Measurements from ENCODE around the gene BTN1A1.
"Not testable (repeated sequence)": the region's sequence is repeated elsewhere in the genome, so short reads cannot be mapped to it uniquely, and the experiment has no call there.

Gene BTN1A1

GRCh38 chr6:26534681-26535465 is 34.8 kb downstream of the BTN1A1 start:
- H3K27ac Mint-ChIP-seq: no peak overlapping the region
- peaks cover 4% of the 10 kb centered on the region for H3K9me3 Mint-ChIP-seq (ENCODE audit: low read depth)
- peaks cover under 1% of the 10 kb centered on the region for H3K36me3 Mint-ChIP-seq
- peaks cover 58% of the 10 kb centered on the region for H3K4me1 Mint-ChIP-seq (ENCODE audit: low read depth)
- peak overlapping the region; percentile 20 for H3K4me3 Mint-ChIP-seq
- no peaks in the 10 kb centered on the region for H3K27me3 Mint-ChIP-seq

GRCh38 chr6:26536571-26537159 is 36.6 kb downstream of the BTN1A1 start:
- no peaks in the 10 kb centered on the region for H3K27me3 Mint-ChIP-seq
- peaks cover 4% of the 10 kb centered on the region for H3K9me3 Mint-ChIP-seq (ENCODE audit: low read depth)
- peak overlapping the region; percentile 96 for H3K27ac Mint-ChIP-seq
- peaks cover 65% of the 10 kb centered on the region for H3K4me1 Mint-ChIP-seq (ENCODE audit: low read depth)
- H3K4me3 Mint-ChIP-seq: peak overlapping the region; percentile 96
- H3K36me3 Mint-ChIP-seq: peaks cover 3% of the 10 kb centered on the region

GRCh38 chr6:26537160-26537845 is 37.2 kb downstream of the BTN1A1 start:
- peaks cover 3% of the 10 kb centered on the region for H3K36me3 Mint-ChIP-seq
- peaks cover 4% of the 10 kb centered on the region for H3K9me3 Mint-ChIP-seq (ENCODE audit: low read depth)
- H3K4me1 Mint-ChIP-seq (ENCODE audit: low read depth): peaks cover 64% of the 10 kb centered on the region
- H3K4me3 Mint-ChIP-seq: peak overlapping the region; percentile 96
- H3K27ac Mint-ChIP-seq: peak overlapping the region; percentile 96
- no peaks in the 10 kb centered on the region for H3K27me3 Mint-ChIP-seq

DNA sequence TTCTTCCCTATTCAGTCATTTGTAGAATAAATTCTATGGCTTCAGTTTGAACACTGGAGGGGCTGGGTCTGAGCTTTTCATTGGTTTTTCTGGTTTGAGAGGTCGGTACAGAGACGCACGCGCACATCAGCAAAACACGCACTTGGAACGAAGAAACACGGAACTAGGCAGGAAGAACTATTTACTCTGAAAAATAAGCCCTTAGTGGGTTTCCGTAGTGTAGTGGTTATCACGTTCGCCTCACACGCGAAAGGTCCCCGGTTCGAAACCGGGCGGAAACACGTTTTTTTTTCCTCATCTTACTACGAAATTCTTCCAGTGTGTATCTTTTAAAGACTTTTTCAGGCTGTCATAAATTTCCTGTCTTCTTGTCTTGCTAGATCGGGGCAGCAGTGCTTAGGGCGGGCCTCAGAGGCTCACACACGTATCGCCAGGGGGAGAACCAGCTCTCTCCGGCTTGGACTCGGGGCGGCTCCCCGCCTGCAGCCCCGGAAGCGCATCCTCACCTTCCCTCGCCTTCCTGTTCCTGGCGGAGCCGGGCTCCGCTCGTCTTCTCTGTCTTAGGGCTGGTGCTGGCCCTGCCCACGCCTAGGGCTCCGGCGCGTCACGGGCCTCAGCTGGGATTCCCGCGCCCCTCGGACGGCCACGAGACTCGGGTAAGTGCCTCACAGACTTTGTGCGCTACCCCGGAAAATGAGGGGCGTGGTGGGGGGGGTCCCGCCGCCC is 37.9 kb downstream of the BTN1A1 start, which contains the start of gene HMGN4:
Gene HMGN4, plus strand, starts transcription at position 521 of the 726 bp plus-strand sequence. CDS start 6,841 bp downstream, outside the sequence.
- H3K27ac Mint-ChIP-seq: peak within 1 kb of the TSS; percentile 96
- H3K27me3 Mint-ChIP-seq: no peaks in the 10 kb centered on the region
- no peaks in the 10 kb centered on the region for H3K9me3 Mint-ChIP-seq (ENCODE audit: low read depth)
- H3K4me3 Mint-ChIP-seq: peak within 1 kb of the TSS; percentile 96
- H3K4me1 Mint-ChIP-seq (ENCODE audit: low read depth): peaks cover 63% of the 10 kb centered on the region
- H3K36me3 Mint-ChIP-seq: peaks cover 3% of the 10 kb centered on the region

DNA sequence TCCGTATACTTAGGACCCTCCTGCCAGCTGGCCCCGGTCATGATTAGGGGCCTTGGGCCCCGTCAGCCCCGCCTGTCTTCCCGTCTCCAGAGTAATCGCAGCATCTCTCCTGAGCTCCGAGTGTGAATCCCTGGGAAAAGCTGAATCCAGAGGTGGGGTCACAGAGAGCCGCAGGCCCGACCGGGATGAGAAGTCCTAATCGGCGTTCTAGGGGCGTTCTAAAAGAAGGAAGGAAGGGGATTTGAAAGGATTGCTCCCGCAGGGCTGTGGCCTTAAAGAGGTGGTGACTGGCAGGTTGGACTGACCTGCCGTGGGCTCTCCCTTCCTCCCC is 38.4 kb downstream of the BTN1A1 start:
- H3K9me3 Mint-ChIP-seq (ENCODE audit: low read depth): no peaks in the 10 kb centered on the region
- H3K27ac Mint-ChIP-seq: peak overlapping the region; percentile 96
- H3K36me3 Mint-ChIP-seq: peaks cover 3% of the 10 kb centered on the region
- H3K4me3 Mint-ChIP-seq: peak overlapping the region; percentile 96
- H3K4me1 Mint-ChIP-seq (ENCODE audit: low read depth): peaks cover 60% of the 10 kb centered on the region
- no peaks in the 10 kb centered on the region for H3K27me3 Mint-ChIP-seq

- Mint-ChIP-seq H3K36me3 (peaks cover 3% of the 10 kb centered on the region), H3K9me3 (ENCODE audit: low read depth) (no peaks in the 10 kb centered on the region), H3K4me3 (peak overlapping the region; percentile 96), H3K27ac (peak overlapping the region; percentile 96), H3K27me3 (no peaks in the 10 kb centered on the region), H3K4me1 (ENCODE audit: low read depth) (peaks cover 60% of the 10 kb centered on the region)
These were observed 39.0 kb downstream of the BTN1A1 start for GRCh38 chr6:26539071-26539615.

DNA sequence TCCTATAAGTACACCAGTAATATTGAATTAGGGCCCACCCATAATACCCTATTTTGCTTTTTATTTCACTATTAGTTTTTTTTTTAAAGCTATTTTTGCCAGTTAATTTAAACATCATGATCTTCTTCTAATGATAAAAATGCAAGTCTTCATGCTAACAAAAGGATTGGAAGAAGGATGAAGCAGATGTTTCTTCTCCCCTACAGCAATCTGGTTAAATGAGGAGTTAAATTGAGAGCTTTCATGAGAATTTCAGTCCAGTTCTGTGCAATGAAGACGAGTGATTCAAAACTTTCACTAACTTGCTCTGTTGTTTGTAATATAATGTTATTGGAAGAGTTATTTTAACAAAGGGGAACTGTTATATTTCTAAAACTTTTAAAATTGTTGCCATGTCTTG is 41.5 kb downstream of the BTN1A1 start:
- H3K27ac Mint-ChIP-seq: peak overlapping the region; percentile 66
- H3K4me3 Mint-ChIP-seq: peak overlapping the region; percentile 10
- H3K4me1 Mint-ChIP-seq (ENCODE audit: low read depth): peaks cover 52% of the 10 kb centered on the region
- H3K9me3 Mint-ChIP-seq (ENCODE audit: low read depth): no peaks in the 10 kb centered on the region
- H3K36me3 Mint-ChIP-seq: peaks cover 3% of the 10 kb centered on the region
- no peaks in the 10 kb centered on the region for H3K27me3 Mint-ChIP-seq

- no peak overlapping the region for H3K4me3 Mint-ChIP-seq
- peaks cover 41% of the 10 kb centered on the region for H3K4me1 Mint-ChIP-seq (ENCODE audit: low read depth)
- H3K36me3 Mint-ChIP-seq: peaks cover 3% of the 10 kb centered on the region
- H3K27ac Mint-ChIP-seq: peak overlapping the region; percentile 47
- H3K9me3 Mint-ChIP-seq (ENCODE audit: low read depth): no peaks in the 10 kb centered on the region
- no peaks in the 10 kb centered on the region for H3K27me3 Mint-ChIP-seq
These were observed 43.9 kb downstream of the BTN1A1 start for GRCh38 chr6:26543953-26544352.

DNA sequence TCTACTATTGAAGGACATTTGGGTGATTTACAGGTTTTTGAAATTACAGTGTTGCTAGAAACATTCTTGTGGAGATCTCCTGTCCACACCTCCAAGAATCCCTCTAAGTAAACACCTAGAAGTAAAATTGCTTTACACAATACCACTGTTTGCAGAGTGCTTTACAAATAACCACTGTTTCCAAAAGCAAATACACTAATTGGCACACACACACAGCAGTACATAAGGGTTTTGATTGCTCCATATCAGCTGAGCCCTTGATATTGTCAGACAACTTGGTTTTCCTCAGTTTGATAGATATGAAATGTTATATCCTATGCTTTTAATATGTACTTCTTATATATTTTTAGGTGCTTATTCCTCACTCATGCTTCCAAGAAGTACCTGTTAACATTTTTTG is 44.4 kb downstream of the BTN1A1 start:
- Mint-ChIP-seq H3K4me3 (no peak overlapping the region), H3K36me3 (peaks cover 3% of the 10 kb centered on the region), H3K27ac (no peak overlapping the region), H3K27me3 (no peaks in the 10 kb centered on the region), H3K4me1 (ENCODE audit: low read depth) (peaks cover 35% of the 10 kb centered on the region), H3K9me3 (ENCODE audit: low read depth) (no peaks in the 10 kb centered on the region)

GRCh38 chr6:26545627-26546026 is 45.5 kb downstream of the BTN1A1 start:
- Mint-ChIP-seq H3K4me3 (no peak overlapping the region), H3K36me3 (no peaks in the 10 kb centered on the region), H3K4me1 (ENCODE audit: low read depth) (peaks cover 33% of the 10 kb centered on the region), H3K27me3 (no peaks in the 10 kb centered on the region), H3K27ac (no peak overlapping the region), H3K9me3 (ENCODE audit: low read depth) (no peaks in the 10 kb centered on the region)

DNA sequence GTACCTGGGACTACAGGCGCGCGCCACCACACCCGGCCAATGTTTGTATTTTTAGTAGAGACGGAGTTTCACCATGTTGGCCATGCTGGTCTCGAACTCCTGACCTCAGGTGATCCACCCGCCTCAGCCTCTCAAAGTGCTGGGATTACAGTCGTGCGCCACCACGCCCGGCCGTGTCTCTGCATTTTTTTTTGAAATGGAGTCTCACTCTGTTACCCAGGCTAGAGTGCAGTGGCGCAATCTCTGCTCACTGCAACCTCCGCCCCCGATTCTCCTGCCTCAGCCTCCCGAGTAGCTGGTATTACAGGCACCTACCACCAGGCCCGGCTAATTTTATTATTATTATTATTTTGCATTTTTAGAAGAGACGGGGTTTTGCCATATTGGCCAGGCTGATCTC is 47.3 kb downstream of the BTN1A1 start:
- not testable (repeated sequence) for H3K27ac Mint-ChIP-seq; H3K36me3 Mint-ChIP-seq; H3K27me3 Mint-ChIP-seq; H3K4me3 Mint-ChIP-seq; H3K9me3 Mint-ChIP-seq (ENCODE audit: low read depth)
- peaks cover 25% of the 10 kb centered on the region for H3K4me1 Mint-ChIP-seq (ENCODE audit: low read depth)

- Mint-ChIP-seq H3K36me3 (no peaks in the 10 kb centered on the region), H3K9me3 (ENCODE audit: low read depth) (peaks cover 1% of the 10 kb centered on the region), H3K27me3 (no peaks in the 10 kb centered on the region), H3K27ac (peak overlapping the region; percentile 81), H3K4me3 (peak overlapping the region; percentile 97), H3K4me1 (ENCODE audit: low read depth) (peaks cover 16% of the 10 kb centered on the region)
These were observed 50.3 kb downstream of the BTN1A1 start for GRCh38 chr6:26550250-26550993.

DNA sequence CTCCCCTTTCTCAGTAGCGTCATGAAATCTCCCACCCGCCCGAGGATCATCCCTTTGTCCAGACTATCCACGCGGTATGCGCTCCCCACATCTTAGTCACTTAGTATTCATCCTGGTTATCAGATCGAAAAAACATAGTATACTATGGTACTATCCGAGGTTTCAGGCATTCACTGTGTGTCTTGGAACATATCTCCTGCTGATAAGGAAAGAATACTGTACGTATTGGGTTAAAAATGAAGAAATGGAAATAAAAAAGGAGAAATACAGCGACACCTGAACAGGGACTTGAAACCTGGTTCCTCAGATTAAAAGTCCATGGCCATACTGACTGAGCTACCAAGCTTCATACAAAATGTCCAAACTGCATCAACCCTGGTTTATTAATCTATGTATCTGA is 52.1 kb downstream of the BTN1A1 start:
- Mint-ChIP-seq H3K27ac (no peak overlapping the region), H3K9me3 (ENCODE audit: low read depth) (peaks cover 3% of the 10 kb centered on the region), H3K4me3 (no peak overlapping the region), H3K4me1 (ENCODE audit: low read depth) (peaks cover 25% of the 10 kb centered on the region), H3K27me3 (no peaks in the 10 kb centered on the region), H3K36me3 (no peaks in the 10 kb centered on the region)

DNA sequence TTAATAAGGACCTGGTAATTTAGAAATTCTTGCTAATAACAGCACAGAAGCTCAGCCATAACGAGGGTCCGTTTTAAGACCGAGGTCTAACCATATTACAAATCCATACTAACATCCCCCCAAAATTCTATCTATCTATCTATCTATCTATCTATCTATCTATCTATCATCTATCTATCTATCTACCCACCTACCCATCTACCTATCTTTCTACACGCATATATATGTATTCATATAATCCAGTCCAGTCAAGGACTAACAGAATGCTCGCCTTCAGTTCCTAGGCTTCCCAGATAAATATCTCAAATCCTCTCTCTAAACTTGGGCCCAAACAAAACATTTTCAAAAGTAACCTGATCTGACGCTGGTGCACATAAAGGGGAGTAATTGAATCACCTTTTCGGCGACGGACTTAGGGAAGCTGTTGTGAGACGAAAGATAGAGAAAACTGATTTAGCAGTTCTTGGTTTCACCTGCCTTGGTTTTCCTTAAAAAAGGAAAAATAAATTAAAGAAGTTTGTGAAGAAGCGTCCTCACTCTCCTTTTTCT is 52.6 kb downstream of the BTN1A1 start:
- no peaks in the 10 kb centered on the region for H3K36me3 Mint-ChIP-seq
- H3K27ac Mint-ChIP-seq: no peak overlapping the region
- H3K9me3 Mint-ChIP-seq (ENCODE audit: low read depth): peaks cover 3% of the 10 kb centered on the region

More for the DNA sequence above, 52.6 kb downstream of the BTN1A1 start:
- no peak overlapping the region for H3K4me3 Mint-ChIP-seq
- H3K4me1 Mint-ChIP-seq (ENCODE audit: low read depth): peaks cover 25% of the 10 kb centered on the region
- H3K27me3 Mint-ChIP-seq: no peaks in the 10 kb centered on the region

Data from activated naive CD8-positive, alpha-beta T cell (primary cell).